K562 (cell line): ENCODE measurements around the gene CCDC47. TPM values are rescaled to one million over a fixed set of nuclear protein-coding genes. Genes with fewer than 3 reads are reported as not detected.
A peak's percentile ranks its signal among the peaks of the same experiment; 100 is the strongest.

ENCODE experiments used
- CCNT2 ChIP-seq: IDR thresholded peaks from 2 replicates; pipeline ENCODE4 v1.6.1; 2011; ENCODE audit warnings: borderline replicate concordance, low read depth, mild to moderate bottlenecking, moderate library complexity, mixed read lengths, low read length; ENCODE audit not compliant: insufficient read length; ENCODE audit errors: extremely low read depth
- GATAD2B ChIP-seq: fragments of 450-650 bp; IDR thresholded peaks from 2 replicates; pipeline ENCODE4 v1.6.1; 2017; ENCODE audit warnings: mild to moderate bottlenecking, borderline replicate concordance
- GTF2F1 ChIP-seq: IDR thresholded peaks from 2 replicates; pipeline ENCODE4 v1.6.1; 2011; ENCODE audit warnings: low read depth, low read length, improper control_type of control experiment
- HDAC6 ChIP-seq: IDR thresholded peaks from 2 replicates; pipeline ENCODE4 v1.6.1; 2012; ENCODE audit warnings: low read depth, mild to moderate bottlenecking, control low read depth, inconsistent platforms, low read length, moderate library complexity
- KAT7 ChIP-seq: sonication (generic); formaldehyde crosslinking; IDR thresholded peaks from 2 replicates; pipeline ENCODE4 v1.8.0; 2022; ENCODE audit warnings: missing genetic modification reagents, mild to moderate bottlenecking, borderline replicate concordance
- KDM1A ChIP-seq, 2 experiments: fragments of 450-650 bp; IDR thresholded peaks; 2 replicates each; pipeline ENCODE4 v1.6.1; 2016; ENCODE audit warnings: mild to moderate bottlenecking in 2 of 2
- KLF6 ChIP-seq: fragments of 250-450 bp; sonication (Bioruptor Pico); IDR thresholded peaks from 2 replicates; pipeline ENCODE4 v1.4.0; 2020; ENCODE audit warnings: mild to moderate bottlenecking, moderate library complexity, borderline replicate concordance
- MLX ChIP-seq, 2 experiments: fragments of 450-650 bp in 1 of 2; sonication (generic) in 1 of 2; formaldehyde crosslinking; conservative IDR thresholded peaks; 2 replicates each; pipeline versions ENCODE4 v1.4.0 to v1.8.1; 2020 to 2022; ENCODE audit warnings: mild to moderate bottlenecking in 1 of 2, missing genetic modification reagents in 1 of 2
- MTF1 ChIP-seq: fragments of 250-450 bp; sonication (Bioruptor Pico); IDR thresholded peaks from 2 replicates; pipeline ENCODE4 v1.9.0; 2021; ENCODE audit warnings: moderate library complexity, mild to moderate bottlenecking, inconsistent platforms, borderline replicate concordance
- NELFE ChIP-seq: IDR thresholded peaks from 2 replicates; pipeline ENCODE4 v1.6.1; 2011; ENCODE audit warnings: mild to moderate bottlenecking; ENCODE audit not compliant: insufficient read depth, insufficient read length
- NR3C1 ChIP-seq: sonication (generic); formaldehyde crosslinking; IDR thresholded peaks from 2 replicates; pipeline ENCODE4 v1.8.1; 2022; ENCODE audit warnings: missing genetic modification reagents
- RBBP5 ChIP-seq: fragments of 200-600 bp; sonication (generic); IDR thresholded peaks from 2 replicates; pipeline ENCODE4 v1.6.1; 2012; ENCODE audit warnings: borderline replicate concordance, mild to moderate bottlenecking, low read length, control low read depth, inconsistent platforms; ENCODE audit not compliant: insufficient read depth, poor library complexity, severe bottlenecking
- RCOR1 ChIP-seq, 2 experiments: IDR thresholded peaks; 2 replicates each; pipeline ENCODE4 v1.6.1; 2012; ENCODE audit warnings: low read depth in 2 of 2, low read length in 2 of 2, borderline replicate concordance in 1 of 2, improper control_type of control experiment in 1 of 2
- SETDB1 ChIP-seq: IDR thresholded peaks from one replicate; pipeline ENCODE4 v1.6.1; 2012; ENCODE audit warnings: low read length, control low read depth, inconsistent platforms
- TARDBP ChIP-seq: fragments of 450-650 bp; IDR thresholded peaks from 2 replicates; pipeline ENCODE4 v1.6.1; 2016
- TEAD4 ChIP-seq, 2 experiments: sonication (generic) in 1 of 2; formaldehyde crosslinking in 1 of 2; IDR thresholded peaks; 2 replicates each; pipeline versions ENCODE4 v1.6.1 to v1.8.0; 2012 to 2022; ENCODE audit warnings: borderline replicate concordance in 1 of 2, inconsistent platforms in 1 of 2, low read length in 1 of 2, mild to moderate bottlenecking in 1 of 2, missing genetic modification reagents in 1 of 2
- ZKSCAN1 ChIP-seq: fragments of 150-350 bp; IDR thresholded peaks from 2 replicates; pipeline ENCODE4 v1.6.1; 2016; ENCODE audit warnings: low read depth, low read length
- ZNF140 ChIP-seq: fragments of 250-450 bp; sonication (Bioruptor Pico); IDR thresholded peaks from 2 replicates; pipeline ENCODE4 v1.8.0; 2021; ENCODE audit warnings: moderate library complexity, mild to moderate bottlenecking, inconsistent platforms
- ZNF274 ChIP-seq: IDR thresholded peaks from 2 replicates; pipeline ENCODE4 v1.6.1; 2011; ENCODE audit warnings: low read depth, mild to moderate bottlenecking, low read length, moderate library complexity, borderline replicate concordance
- polyA plus RNA-seq, 8 experiments: library from polyadenylated mRNA; depleted of rRNA in 4 of 8; stranded (reverse) in 5 of 8; unstranded in 3 of 8; fragments of >200 nt; fragmentation: Nextera tagmentation in 2 of 8; fragmentation: Illumina TruSeq in 1 of 8; extraction: Ambion mirVana in 2 of 8; extraction: Trizol in 1 of 8; gene quantifications; 2 replicates each; pipeline versions ENCODE4 v1.2.1 to v1.2.3, GENCODE V29; 2011 to 2014; ENCODE audit warnings: inconsistent platforms in 1 of 8, missing spikeins in 1 of 8
- total RNA-seq, 7 experiments: library from RNA; depleted of rRNA in 6 of 7; stranded (reverse); fragments of >200 nt in 6 of 7; fragmentation: Illumina TruSeq in 2 of 7; extraction: Trizol in 2 of 7; gene quantifications; 2 replicates each; pipeline versions ENCODE4 v1.2.1 to v1.2.3, GENCODE V29; 2011 to 2021; ENCODE audit warnings: low replicate concordance in 1 of 7
- TF ChIP-seq, protein P1 (sequence below): sonication (generic); formaldehyde crosslinking; IDR thresholded peaks from 2 replicates; pipeline ENCODE4 v1.8.0; 2022; ENCODE audit warnings: mild to moderate bottlenecking, missing genetic modification reagents, borderline replicate concordance
- TF ChIP-seq, protein P2 (sequence below): fragments of 250-450 bp; sonication (Bioruptor Pico); IDR thresholded peaks from 2 replicates; pipeline ENCODE4 v1.8.0; 2021; ENCODE audit warnings: mild to moderate bottlenecking, moderate library complexity

CCDC47 gene
- total and polyA plus RNA-seq, 9 of the 15 experiments (the other 6 are each of a cell fraction or from before 2014, with no cell fraction given) = 15.5 to 162 (median 122) TPM

GRCh38 chr17:63741408-63742173 lies 31.8 kb downstream of the CCDC47 start, which contains the start of gene STRADA (continued):
- no peak for TF ChIP-seq MLX (CRISPR knock-in tag; conservative IDR thresholded peaks at IDR 0.05)
- no peak for TF ChIP-seq KDM1A (IDR thresholded peaks at IDR 0.05)
- peak; percentile 8 to 36; a peak in 2 of 4 replicates for TF ChIP-seq RCOR1 (IDR thresholded peaks at IDR 0.05; ENCODE audit: borderline replicate concordance in 1 of 2, low read depth in 2 of 2, low read length in 2 of 2)
- no peak for TF ChIP-seq TEAD4 (IDR thresholded peaks at IDR 0.05; ENCODE audit: low read length)
- no peak for TF ChIP-seq TEAD4 (CRISPR knock-in tag; IDR thresholded peaks at IDR 0.05; ENCODE audit: borderline replicate concordance)
- TF ChIP-seq TARDBP = no peak
- TF ChIP-seq GATAD2B = no peak; the same call in 1 of the 2 replicates
- no peak for TF ChIP-seq KLF6 (CRISPR knock-in tag)
- no peak for TF ChIP-seq NELFE
- TF ChIP-seq SETDB1 = no peak
- TF ChIP-seq, protein P1, sequence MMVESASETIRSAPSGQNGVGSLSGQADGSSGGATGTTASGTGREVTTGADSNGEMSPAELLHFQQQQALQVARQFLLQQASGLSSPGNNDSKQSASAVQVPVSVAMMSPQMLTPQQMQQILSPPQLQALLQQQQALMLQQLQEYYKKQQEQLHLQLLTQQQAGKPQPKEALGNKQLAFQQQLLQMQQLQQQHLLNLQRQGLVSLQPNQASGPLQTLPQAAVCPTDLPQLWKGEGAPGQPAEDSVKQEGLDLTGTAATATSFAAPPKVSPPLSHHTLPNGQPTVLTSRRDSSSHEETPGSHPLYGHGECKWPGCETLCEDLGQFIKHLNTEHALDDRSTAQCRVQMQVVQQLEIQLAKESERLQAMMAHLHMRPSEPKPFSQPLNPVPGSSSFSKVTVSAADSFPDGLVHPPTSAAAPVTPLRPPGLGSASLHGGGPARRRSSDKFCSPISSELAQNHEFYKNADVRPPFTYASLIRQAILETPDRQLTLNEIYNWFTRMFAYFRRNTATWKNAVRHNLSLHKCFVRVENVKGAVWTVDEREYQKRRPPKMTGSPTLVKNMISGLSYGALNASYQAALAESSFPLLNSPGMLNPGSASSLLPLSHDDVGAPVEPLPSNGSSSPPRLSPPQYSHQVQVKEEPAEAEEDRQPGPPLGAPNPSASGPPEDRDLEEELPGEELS = no peak
- peak; percentile 99 for TF ChIP-seq CCNT2
- no peak for TF ChIP-seq NR3C1
- no peak for TF ChIP-seq KAT7 (CRISPR knock-in tag)
- TF ChIP-seq, protein P2, sequence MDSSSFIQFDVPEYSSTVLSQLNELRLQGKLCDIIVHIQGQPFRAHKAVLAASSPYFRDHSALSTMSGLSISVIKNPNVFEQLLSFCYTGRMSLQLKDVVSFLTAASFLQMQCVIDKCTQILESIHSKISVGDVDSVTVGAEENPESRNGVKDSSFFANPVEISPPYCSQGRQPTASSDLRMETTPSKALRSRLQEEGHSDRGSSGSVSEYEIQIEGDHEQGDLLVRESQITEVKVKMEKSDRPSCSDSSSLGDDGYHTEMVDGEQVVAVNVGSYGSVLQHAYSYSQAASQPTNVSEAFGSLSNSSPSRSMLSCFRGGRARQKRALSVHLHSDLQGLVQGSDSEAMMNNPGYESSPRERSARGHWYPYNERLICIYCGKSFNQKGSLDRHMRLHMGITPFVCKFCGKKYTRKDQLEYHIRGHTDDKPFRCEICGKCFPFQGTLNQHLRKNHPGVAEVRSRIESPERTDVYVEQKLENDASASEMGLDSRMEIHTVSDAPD (CRISPR knock-in tag) = no peak
- TF ChIP-seq GTF2F1 = peak; percentile 54; the same call in 1 of the 2 replicates
- no peak for TF ChIP-seq ZNF140 (CRISPR knock-in tag)
- TF ChIP-seq MTF1 (CRISPR knock-in tag) = no peak
- no peak for TF ChIP-seq HDAC6
- no peak for TF ChIP-seq ZNF274
- TF ChIP-seq ZKSCAN1 = no peak
- TF ChIP-seq RBBP5 = peak; percentile 68
